HG03378 (cell line): ENCODE measurements around the gene SERPINB1.
"Not testable (repeated sequence)": the region's sequence is repeated elsewhere in the genome, so short reads cannot be mapped to it uniquely, and the experiment has no call there.

Source experiments
- ATAC-seq: cut with Tn5 transposase; IDR thresholded peaks from one replicate; pipeline ENCODE4 v1.9.1; 2021; ENCODE audit warnings: mild to moderate bottlenecking, moderate library complexity; ENCODE audit not compliant: unreplicated experiment

SERPINB1 gene

DNA sequence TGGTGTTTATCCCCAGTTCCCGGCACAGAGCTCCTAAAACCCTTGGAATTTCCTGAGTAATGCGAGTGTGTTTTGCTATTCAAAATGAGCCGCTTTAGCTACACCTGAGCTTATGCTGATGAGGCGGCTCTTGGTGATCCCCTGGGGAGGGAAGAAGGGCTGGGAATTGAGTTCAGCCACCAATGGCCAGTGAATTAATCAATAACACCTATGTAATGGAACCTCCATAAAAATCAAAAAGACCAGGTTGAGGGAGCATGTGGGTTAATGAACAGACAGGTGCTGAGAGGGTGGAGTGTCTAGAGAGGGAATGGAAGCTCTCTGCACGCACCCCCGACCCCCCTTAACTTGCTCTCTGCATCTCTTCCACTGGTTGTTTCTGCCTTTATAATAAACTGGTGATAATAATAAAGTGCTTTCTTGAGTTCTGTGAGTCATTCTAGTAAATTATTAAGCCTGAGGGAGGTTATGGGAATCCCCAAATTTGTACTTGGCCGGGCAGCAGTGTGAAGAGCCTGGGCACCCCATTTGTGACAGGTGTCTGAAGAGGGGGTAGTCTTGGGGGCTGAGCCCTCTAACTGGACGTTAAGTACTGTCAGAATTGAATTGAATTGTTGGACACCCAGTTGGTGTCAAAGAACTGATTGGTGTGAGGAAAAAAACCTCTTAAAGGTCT is 24.6 kb upstream of the SERPINB1 start:
- peak; percentile 51 for ATAC-seq

GRCh38 chr6:2865694-2866151 is 24.1 kb upstream of the SERPINB1 start:
- no peak for ATAC-seq

DNA sequence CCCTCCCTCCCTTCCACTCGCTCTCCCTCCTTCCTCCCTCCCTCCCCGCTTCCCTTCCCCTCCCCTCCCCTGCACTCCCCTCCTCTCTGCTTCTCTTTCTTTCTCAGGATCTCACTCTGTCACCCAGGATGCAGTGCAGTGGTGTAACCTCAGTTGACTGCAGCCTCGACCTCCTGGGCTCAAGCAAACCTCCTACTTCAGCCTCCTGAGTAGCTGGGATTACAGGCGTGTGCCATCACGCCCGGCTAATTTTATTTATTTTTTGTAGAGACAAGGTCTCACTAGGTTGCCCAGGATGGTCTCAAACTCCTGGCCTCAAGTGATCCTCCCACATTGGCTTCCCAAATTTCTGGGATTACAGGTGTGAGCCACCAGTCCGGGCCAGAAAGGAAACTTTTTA is 23.6 kb upstream of the SERPINB1 start:
- ATAC-seq: no peak

DNA sequence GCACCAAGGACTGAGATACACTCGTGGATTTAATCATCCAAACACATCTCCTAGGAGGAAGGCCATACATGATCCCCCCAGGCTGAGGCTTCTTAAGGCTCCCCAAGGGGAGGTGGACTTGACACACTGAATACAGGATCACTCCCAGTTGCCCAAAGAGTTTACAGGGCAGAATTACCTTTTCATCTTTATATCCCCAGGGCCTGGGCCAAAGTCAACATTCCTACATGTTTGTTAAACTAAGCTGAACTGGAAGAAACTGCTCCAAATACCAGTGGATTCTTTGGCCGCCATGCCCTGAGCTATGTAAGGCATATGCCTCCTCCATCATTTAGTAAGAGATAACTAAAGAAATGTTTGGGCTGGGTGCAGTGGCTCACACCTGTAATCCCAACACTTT is 22.2 kb upstream of the SERPINB1 start:
- ATAC-seq: no peak

- peak; percentile 63 for ATAC-seq
Measured at GRCh38 chr6:2862712-2863181, 21.1 kb upstream of the SERPINB1 start.

- no peak for ATAC-seq
Measured at GRCh38 chr6:2861822-2862164, 20.1 kb upstream of the SERPINB1 start.

- no peak for ATAC-seq
Measured at GRCh38 chr6:2861060-2861821, 19.6 kb upstream of the SERPINB1 start.

DNA sequence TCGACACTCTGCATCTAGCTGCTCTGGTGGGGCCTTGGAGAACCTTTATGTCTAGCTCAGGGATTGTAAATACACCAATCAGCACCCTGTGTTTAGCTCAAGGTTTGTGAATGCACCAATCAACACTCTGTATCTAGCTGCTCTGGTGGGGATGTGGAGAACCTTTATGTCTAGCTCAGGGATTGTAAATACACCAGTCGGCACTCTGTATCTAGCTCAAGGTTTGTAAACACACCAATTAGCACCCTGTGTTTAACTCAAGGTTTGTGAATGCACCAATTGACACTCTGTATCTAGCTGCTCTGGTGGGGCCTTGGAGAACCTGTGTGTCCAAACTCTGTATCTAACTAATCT is 19.0 kb upstream of the SERPINB1 start:
- not testable (repeated sequence) for ATAC-seq

DNA sequence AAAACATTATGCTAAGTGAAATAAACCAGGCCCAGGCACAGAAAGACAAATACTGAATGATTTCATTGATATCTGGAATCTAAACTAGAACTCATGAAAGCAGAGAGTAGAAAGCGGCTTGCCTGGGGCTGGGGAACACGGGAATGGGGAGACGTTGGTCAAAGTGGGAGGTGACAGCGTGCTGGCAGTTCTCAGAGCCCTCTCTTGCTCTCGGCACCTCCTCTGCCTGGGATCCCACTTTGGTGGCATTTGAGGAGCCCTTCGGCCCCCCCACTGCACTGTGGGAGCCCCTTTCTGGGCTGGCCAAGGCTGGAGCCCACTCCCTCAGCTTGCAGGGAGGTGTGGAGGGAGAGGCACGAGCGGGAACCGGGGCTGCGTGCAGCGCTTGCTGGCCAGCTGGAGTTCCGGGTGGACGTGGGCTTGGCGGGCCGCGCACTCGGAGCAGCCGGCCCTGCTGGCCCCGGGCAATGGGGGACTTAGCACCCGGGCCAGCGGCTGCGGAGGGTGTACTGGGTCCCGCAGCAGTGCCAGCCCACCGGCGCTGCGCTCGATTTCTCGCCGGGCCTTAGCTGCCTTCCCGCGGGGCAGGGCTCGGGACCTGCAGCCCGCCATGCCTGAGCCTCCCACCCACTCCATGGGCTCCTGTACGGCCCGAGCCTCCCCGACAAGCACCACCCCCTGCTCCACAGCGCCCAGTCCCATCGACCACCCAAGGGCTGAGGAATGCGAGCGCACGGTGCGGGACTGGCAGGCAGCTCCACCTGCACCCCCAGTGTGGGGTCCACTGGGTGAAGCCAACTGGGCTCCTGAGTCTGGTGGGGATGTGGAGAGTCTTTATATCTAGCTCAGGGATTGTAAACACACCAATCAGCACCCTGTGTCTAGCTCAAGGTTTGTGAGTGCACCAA is 18.4 kb upstream of the SERPINB1 start:
- ATAC-seq: not testable (repeated sequence)

DNA sequence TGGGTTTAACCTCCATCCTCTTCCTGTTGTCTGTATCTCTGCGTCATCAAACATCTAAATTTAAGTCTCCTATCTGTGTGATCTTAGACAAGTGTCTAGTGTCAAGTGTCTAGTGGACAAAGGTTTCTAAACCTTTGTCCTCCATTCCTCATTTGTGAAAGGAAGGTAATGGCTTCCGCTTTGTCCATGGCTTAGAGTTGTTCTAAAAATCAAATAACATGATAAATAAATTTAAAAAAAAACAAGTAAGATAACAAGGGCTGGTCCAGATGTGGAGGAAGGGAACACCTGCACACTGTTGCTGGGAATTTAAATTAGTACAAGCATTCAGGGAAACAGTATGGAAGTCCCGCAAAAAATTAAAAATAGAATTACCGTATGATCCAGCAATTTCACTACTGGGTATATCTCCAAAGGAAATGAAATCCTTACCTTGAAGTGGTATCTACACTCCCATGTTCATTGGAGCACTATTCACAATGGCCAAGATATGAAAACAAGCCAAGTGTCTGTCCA is 17.6 kb upstream of the SERPINB1 start:
- no peak for ATAC-seq

GRCh38 chr6:2857580-2858337 is 16.1 kb upstream of the SERPINB1 start:
- ATAC-seq: peak; percentile 50

GRCh38 chr6:2857185-2857579 is 15.5 kb upstream of the SERPINB1 start:
- no peak for ATAC-seq

- ATAC-seq: no peak
Measured at GRCh38 chr6:2855061-2855519, 13.4 kb upstream of the SERPINB1 start.

- ATAC-seq: no peak
Measured at GRCh38 chr6:2854396-2854982, 12.8 kb upstream of the SERPINB1 start.

DNA sequence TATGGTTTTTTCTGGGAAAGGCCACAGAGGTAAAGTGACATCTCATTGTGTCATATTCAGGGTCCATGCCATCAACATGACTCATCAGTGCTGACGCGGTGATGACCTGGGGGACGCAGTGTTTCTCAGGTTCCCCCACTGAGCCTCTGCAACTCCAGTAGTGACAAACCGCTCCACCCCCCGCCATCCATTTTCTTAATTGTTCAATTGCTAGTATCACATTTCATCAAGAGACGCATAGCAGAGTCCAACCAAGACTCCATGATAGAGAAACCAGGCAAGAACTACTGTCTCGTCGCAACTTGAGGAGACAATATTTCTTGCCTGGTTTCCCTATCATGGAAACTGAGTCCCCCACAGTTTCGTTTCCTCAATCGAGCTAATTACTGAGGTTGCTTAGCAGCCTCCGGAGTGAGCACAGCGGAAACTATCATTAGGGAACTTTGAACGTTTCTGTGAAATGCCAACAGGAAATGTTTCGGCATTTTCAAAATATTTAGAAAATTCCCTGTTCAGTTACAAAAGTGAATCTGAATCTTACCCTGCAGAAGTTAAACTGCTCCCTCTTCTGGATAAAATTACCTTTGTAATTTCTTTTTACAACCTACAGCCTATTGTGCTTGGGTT is 12.2 kb upstream of the SERPINB1 start:
- ATAC-seq: peak; percentile 30

DNA sequence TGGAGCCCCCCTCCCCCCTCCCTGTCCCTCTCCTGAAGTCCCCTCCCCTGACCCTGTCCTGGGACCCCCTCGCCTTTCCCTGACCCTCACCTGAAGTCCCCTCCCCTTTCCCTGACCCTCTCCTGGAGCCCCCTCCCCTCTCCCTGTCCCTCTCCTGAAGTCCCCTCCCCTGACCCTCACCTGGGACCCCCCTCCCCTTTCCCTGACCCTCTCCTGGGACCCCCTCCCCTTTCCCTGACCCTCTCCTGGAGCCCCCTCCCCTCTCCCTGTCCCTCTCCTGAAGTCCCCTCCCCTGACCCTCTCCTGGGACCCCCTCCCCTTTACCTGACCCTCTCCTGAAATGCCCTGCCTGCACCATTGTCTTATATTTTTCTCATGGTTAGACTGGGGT is 11.7 kb upstream of the SERPINB1 start:
- ATAC-seq: not testable (repeated sequence)

DNA sequence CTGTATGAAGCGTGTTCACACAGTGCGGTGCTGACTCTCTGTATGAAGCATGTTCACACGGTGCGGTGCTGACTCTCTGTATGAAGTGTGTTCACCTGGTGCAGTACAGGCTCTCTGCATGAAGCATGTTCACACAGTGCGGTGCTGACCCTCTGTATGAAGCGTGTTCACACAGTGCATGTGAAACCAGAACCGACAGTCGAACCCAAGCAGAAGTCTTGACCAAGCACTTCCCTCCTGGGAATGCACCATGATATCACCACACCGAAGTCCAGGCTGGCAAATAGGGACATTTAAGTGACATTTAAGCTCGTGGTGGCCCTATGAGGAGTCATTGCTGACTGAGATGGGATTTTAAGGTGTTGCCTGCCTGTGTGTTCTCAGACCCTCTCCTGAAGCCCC is 11.3 kb upstream of the SERPINB1 start:
- no peak for ATAC-seq

GRCh38 chr6:2852514-2852855 is 10.8 kb upstream of the SERPINB1 start:
- ATAC-seq: no peak

DNA sequence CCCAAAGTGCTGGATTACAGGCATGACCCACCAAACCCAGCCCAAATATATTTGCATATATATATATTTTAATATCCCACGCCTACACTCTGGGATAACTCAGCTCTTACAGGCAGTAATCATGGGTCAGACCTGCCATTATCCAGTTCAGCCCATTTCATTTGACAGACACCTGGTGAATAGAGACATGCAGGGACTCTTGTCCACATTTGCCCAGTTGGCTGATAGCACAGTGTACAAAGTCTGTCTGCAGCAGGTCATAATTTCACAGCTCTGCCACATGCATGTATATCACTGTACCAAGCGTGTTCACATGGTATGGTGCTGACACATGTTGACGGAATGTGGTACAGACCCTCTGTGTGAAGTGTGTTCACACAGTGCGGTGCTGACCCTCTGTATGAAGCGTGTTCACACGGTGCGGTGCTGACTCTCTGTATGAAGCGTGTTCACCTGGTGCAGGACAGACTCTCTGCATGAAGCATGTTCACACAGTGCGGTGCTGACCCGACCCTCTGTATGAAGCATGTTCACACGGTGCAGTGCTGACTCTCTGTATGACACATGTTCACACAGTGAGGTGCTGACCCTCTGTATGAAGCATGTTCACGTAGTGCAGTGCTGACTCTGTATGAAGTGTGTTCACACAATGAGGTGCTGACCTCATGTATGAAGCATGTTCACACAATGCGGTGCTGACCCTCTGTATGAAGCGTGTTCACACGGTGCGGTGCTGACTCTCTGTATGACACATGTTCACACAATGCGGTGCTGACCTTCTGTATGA is 10.3 kb upstream of the SERPINB1 start:
- ATAC-seq: no peak
